AG09309 (cell line): ENCODE data around the gene DCX.

Source experiments
- DNase-seq: peaks from one replicate; pipeline ENCODE4 v3.0.0-alpha.2; 2010; ENCODE audit warnings: low read depth
- H3K4me3 ChIP-seq: 2 replicates; pipeline ENCODE4 v1.5.1; 2011; ENCODE audit warnings: mild to moderate bottlenecking, low read depth, low read length, moderate library complexity; ENCODE audit not compliant: control insufficient read depth
- CTCF ChIP-seq: IDR thresholded peaks from 2 replicates; pipeline ENCODE4 v1.5.1; 2011; ENCODE audit warnings: mild to moderate bottlenecking, low read depth, low read length, inconsistent platforms; ENCODE audit not compliant: insufficient read depth, control insufficient read depth; ENCODE audit errors: missing control alignments

The DCX gene

DNA sequence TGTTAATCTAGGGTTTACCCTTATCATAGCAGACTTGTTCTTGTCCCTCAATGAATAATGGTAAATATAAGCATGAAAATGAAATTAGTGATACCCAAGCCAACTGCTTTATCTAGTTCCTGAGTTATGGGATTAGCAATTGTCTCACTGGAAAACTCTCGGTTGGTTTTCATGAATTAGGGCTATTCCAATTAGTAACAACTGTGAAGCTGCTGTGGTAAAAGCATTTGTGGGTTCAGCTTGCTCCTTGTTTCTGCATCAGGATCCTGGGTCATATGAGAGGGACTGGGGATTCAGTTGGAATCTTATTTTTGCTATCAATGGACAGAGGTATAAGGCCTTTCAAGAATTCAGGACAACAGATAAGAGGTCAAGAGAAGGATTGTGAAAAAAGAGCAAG is 50.2 kb downstream of the DCX start:
- no peak for TF ChIP-seq CTCF
- no peak for DNase-seq
- no peak overlapping the region for H3K4me3 ChIP-seq

DNA sequence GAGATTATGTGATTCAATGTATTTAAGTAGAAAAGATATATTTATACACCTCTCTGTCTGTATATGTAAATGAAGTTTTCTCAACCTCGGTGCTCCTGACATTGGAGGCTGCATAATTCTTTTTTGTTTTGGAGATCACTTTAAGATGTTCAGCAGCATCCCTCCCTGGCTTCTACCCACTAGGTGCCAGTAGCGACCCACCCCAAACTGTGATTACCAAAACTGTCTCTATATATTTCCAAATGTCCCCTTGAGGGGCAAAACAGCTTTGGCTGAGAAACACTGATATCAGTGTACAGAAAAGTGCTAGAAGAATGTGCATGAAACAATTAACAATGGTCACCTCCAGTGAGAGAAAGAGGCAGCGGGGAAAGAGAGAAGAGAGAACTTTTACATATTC is 51.2 kb downstream of the DCX start:
- TF ChIP-seq CTCF, result no peak
- DNase-seq, result no peak
- no peak overlapping the region for H3K4me3 ChIP-seq

- no peak for TF ChIP-seq CTCF
- DNase-seq, result no peak
- no peak overlapping the region for H3K4me3 ChIP-seq
These were observed 56.4 kb downstream of the DCX start for GRCh38 chrX:111355523-111356115.

DNA sequence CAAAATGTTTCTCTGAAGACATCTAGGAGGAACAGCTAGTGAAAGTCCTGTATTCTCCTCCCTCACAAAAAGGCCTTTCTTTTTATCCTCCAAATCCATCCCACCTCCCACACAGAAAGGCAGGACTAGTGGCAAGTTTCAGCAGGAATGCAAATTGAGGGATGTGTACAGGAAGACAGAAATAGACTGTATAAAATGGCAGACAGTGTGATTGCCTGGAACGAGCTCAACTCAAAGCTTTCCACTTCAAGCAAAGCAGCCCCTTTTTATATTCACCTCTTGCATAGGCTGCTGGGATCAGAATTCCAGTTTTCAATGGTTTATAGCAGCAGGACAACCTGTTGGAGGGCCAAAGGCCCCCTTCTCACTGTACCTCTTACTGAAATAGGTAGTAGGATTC is 57.5 kb downstream of the DCX start:
- no peak for DNase-seq
- H3K4me3 ChIP-seq, result no peak overlapping the region
- no peak for TF ChIP-seq CTCF

- H3K4me3 ChIP-seq, result no peak overlapping the region
- TF ChIP-seq CTCF, result no peak
- no peak for DNase-seq
These were observed 58.2 kb downstream of the DCX start for GRCh38 chrX:111353793-111354192.

- no peak for TF ChIP-seq CTCF
- no peak overlapping the region for H3K4me3 ChIP-seq
- no peak for DNase-seq
These were observed 59.6 kb downstream of the DCX start for GRCh38 chrX:111352424-111352823.

DNA sequence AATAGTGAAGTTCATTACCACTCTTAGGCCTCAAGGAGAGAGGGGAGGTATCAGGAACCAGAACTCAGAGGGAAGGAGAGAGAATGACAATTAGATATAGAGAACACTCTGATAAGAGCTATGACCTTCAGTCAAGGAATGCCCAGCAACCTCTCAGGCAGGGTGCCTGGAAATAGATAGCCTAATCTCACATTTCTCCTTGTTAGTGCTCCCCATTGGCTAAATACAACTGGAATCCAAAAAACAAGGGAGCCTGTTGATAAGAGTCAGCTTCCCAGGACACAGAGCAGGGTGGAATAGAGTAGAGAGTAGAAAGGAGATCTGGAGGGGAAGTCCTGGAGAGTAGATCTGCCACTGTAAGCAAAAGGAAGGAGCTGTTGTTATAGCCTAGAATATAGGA is 62.1 kb downstream of the DCX start:
- TF ChIP-seq CTCF, result no peak
- no peak overlapping the region for H3K4me3 ChIP-seq
- no peak for DNase-seq
